PC-3 (cell line): ENCODE results near the gene UBE2QL1. TPM values are rescaled to one million over a fixed set of nuclear protein-coding genes. Genes with fewer than 3 reads are reported as not detected.
A peak's percentile ranks its signal among the peaks of the same experiment; 100 is the strongest.
"Not testable (repeated sequence)": the region's sequence is repeated elsewhere in the genome, so short reads cannot be mapped to it uniquely, and the experiment has no call there.

Experiments
- ATAC-seq: fragments of 200-7000 bp; cut with Tn5 transposase; 2 replicates; pipeline ENCODE4 v1.9.1; 2020; ENCODE audit warnings: mild to moderate bottlenecking, moderate library complexity
- BruUV-seq: library from RNA; stranded (reverse); fragments of 400-500 nt; replicated peaks from 2 replicates; lab custom pipeline; 2021; lab: Mats Ljungman, UMichigan
- CTCF ChIA-PET: fragments of 300-600 bp; sonication (Branson Sonifier 250); formaldehyde crosslinking; loops from one replicate; lab custom pipeline; 2022; ENCODE audit warnings: antibody characterized with exemption; lab: Charles Lee
- POLR2A ChIA-PET: fragments of 300-600 bp; sonication (Branson Sonifier 250); formaldehyde crosslinking; loops from one replicate; lab custom pipeline; 2022; ENCODE audit warnings: antibody characterized with exemption; ENCODE audit not compliant: unreplicated experiment; lab: Charles Lee
- DNase-seq: peaks from one replicate; pipeline ENCODE4 v3.0.0-alpha.2; 2015
- H2AFZ ChIP-seq: fragments of 300-600 bp; sonication (generic); 2 replicates; pipeline ENCODE4 v1.6.0; 2016; ENCODE audit warnings: antibody characterized with exemption, low read length
- H3F3A ChIP-seq: fragments of 300-600 bp; sonication (generic); one replicate; pipeline ENCODE4 v1.6.0; 2017; ENCODE audit warnings: antibody characterized with exemption, low read length, control low read depth, mild to moderate bottlenecking; ENCODE audit not compliant: unreplicated experiment
- H3K27ac ChIP-seq: fragments of 300-600 bp; sonication (generic); 2 replicates; pipeline ENCODE4 v1.5.1; 2016; ENCODE audit warnings: mild to moderate bottlenecking, low read length
- H3K27me3 ChIP-seq: fragments of 300-600 bp; sonication (generic); 2 replicates; pipeline ENCODE4 v1.6.1; 2016; ENCODE audit warnings: low read length, mixed read lengths
- H3K36me3 ChIP-seq: fragments of 300-600 bp; sonication (generic); 2 replicates; pipeline ENCODE4 v1.6.1; 2016; ENCODE audit warnings: low read depth, mixed run types, low read length, mixed read lengths
- H3K4me1 ChIP-seq: fragments of 300-600 bp; sonication (generic); 2 replicates; pipeline ENCODE4 v1.5.1; 2016; ENCODE audit warnings: low read length; ENCODE audit not compliant: insufficient read depth
- H3K4me2 ChIP-seq: fragments of 300-600 bp; sonication (generic); 2 replicates; pipeline ENCODE4 v1.6.0; 2016; ENCODE audit warnings: low read length
- H3K4me3 ChIP-seq: fragments of 300-600 bp; sonication (generic); 2 replicates; pipeline ENCODE4 v1.5.1; 2016; ENCODE audit warnings: mild to moderate bottlenecking, low read length, mixed read lengths
- H3K79me2 ChIP-seq: fragments of 300-600 bp; sonication (generic); 2 replicates; pipeline ENCODE4 v1.6.1; 2017; ENCODE audit warnings: low read length, mixed read lengths
- H3K9ac ChIP-seq: fragments of 300-600 bp; sonication (generic); 2 replicates; pipeline ENCODE4 v1.6.0; 2016; ENCODE audit warnings: mild to moderate bottlenecking, low read length
- H3K9me2 ChIP-seq: fragments of 300-600 bp; sonication (generic); replicated peaks from 2 replicates; pipeline ENCODE4 v1.6.1; 2016; ENCODE audit warnings: mixed run types, low read length, mixed read lengths
- H3K9me3 ChIP-seq: fragments of 300-600 bp; sonication (generic); 2 replicates; pipeline ENCODE4 v1.6.1; 2016; ENCODE audit warnings: low read length, mixed read lengths
- H4K20me1 ChIP-seq: fragments of 300-600 bp; sonication (generic); 2 replicates; pipeline ENCODE4 v1.6.1; 2016; ENCODE audit warnings: low read length, mixed read lengths
- EZH2 ChIP-seq: fragments of 300-600 bp; sonication (generic); IDR thresholded peaks from one replicate; pipeline ENCODE4 v1.6.1; 2017; ENCODE audit warnings: antibody characterized with exemption, mild to moderate bottlenecking, low read length; ENCODE audit not compliant: unreplicated experiment
- EZH2phosphoT487 ChIP-seq: fragments of 300-600 bp; sonication (generic); IDR thresholded peaks from 2 replicates; pipeline ENCODE4 v1.6.1; 2018; ENCODE audit warnings: mild to moderate bottlenecking, antibody characterized with exemption, low read length, borderline replicate concordance
- intact Hi-C: fragments of 100-400 bp; cut with micrococcal nuclease; formaldehyde crosslinking; loops from 2 replicates; pipeline ENCODE4 v1.9.0; 2023
- total RNA-seq: library from RNA; depleted of rRNA; stranded (reverse); fragments of >200 nt; gene quantifications from 2 replicates; pipeline ENCODE4 v1.2.3, GENCODE V29; 2014
- TF ChIP-seq, protein P1 (sequence below): fragments of 300-600 bp; sonication (generic); conservative IDR thresholded peaks from 2 replicates; pipeline ENCODE4 v1.5.1; 2017; ENCODE audit warnings: antibody characterized with exemption, low read depth, mild to moderate bottlenecking, low read length

UBE2QL1 gene
- total RNA-seq, 1 experiment from 2014 or later, result 8.8 TPM

DNA sequence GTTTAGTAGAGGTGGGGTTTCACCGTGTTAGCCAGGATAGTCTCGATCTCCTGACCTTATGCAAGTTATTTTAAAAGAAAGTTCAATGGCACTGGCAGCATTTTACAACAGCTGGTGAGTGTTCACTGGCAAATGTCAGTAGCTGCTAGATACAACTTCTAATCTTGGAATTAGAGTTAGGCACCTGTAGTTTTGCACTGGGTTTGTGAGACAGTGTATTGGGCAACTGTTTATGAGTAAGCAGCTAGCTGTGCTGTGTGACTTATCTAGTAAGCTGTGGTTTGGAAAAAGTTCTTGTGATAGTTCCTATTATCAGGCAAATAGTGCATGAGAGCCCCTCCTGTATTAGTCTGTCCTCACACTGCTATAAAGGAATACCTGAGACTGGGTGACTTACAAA is 61.5 kb downstream of the UBE2QL1 start:
- Histone ChIP-seq H3K36me3 (no peaks in the 10 kb centered on the region), H3K4me2 (no peak overlapping the region), H3K4me1 (peaks cover 7% of the 10 kb centered on the region), H4K20me1 (no peaks in the 10 kb centered on the region), H3K9me3 (no peaks in the 10 kb centered on the region), H3K4me3 (no peak overlapping the region), H3K9me2 (no peaks in the 10 kb centered on the region), H3K27me3 (no peaks in the 10 kb centered on the region), H3K9ac (no peak overlapping the region), H3K79me2 (no peaks in the 10 kb centered on the region), H3K27ac (no peak overlapping the region), H2AFZ (no peak overlapping the region), H3F3A (no peaks in the 10 kb centered on the region)
- ATAC-seq (no peak), DNase-seq (peak; percentile 80)
- TF ChIP-seq, protein P1, sequence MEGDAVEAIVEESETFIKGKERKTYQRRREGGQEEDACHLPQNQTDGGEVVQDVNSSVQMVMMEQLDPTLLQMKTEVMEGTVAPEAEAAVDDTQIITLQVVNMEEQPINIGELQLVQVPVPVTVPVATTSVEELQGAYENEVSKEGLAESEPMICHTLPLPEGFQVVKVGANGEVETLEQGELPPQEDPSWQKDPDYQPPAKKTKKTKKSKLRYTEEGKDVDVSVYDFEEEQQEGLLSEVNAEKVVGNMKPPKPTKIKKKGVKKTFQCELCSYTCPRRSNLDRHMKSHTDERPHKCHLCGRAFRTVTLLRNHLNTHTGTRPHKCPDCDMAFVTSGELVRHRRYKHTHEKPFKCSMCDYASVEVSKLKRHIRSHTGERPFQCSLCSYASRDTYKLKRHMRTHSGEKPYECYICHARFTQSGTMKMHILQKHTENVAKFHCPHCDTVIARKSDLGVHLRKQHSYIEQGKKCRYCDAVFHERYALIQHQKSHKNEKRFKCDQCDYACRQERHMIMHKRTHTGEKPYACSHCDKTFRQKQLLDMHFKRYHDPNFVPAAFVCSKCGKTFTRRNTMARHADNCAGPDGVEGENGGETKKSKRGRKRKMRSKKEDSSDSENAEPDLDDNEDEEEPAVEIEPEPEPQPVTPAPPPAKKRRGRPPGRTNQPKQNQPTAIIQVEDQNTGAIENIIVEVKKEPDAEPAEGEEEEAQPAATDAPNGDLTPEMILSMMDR, result no peak
- TF ChIP-seq EZH2phosphoT487 (no peak), EZH2 (no peak)
- POLR2A ChIA-PET, result no interaction called here
- CTCF ChIA-PET, result no interaction called here
- intact Hi-C loops, result no loop called here
- BruUV-seq, result no TSS peak

DNA sequence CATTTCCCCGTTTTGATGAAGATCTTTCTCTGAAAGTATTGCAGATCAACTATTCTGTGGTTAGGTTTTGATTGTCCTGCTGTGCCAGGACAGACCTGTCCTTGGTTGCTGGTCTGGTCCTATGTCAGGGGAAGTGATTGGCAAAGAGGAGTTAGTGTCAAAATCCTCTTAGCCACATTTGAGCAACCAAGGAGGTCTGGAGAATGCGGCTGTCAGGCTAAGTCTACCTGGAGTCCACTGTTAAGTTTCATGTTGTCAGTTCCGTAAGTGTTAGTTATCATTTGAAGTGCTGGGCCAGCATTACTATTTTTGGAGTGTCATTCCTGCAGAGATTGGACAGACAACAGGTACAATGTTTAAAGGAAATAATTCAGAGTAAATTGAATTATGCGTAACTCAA is 62.3 kb downstream of the UBE2QL1 start:
- no peak overlapping the region for H3K27ac ChIP-seq
- H3K9ac ChIP-seq, result no peak overlapping the region
- no peak overlapping the region for H2AFZ ChIP-seq
- intact Hi-C loops, result no loop called here
- no peak for DNase-seq
- TF ChIP-seq, protein P1, result no peak
- TF ChIP-seq EZH2 (no peak), EZH2phosphoT487 (no peak)
- no peaks in the 10 kb centered on the region for H3K9me2 ChIP-seq
- no peaks in the 10 kb centered on the region for H3K27me3 ChIP-seq
- no peak for ATAC-seq
- H4K20me1 ChIP-seq, result no peaks in the 10 kb centered on the region
- BruUV-seq, result no TSS peak
- no peaks in the 10 kb centered on the region for H3K79me2 ChIP-seq
- no peak overlapping the region for H3K4me3 ChIP-seq
- no peaks in the 10 kb centered on the region for H3K36me3 ChIP-seq
- no peaks in the 10 kb centered on the region for H3K4me1 ChIP-seq
- no peaks in the 10 kb centered on the region for H3K9me3 ChIP-seq
- POLR2A ChIA-PET, result no interaction called here
- no peaks in the 10 kb centered on the region for H3F3A ChIP-seq
- H3K4me2 ChIP-seq, result no peak overlapping the region
- CTCF ChIA-PET, result no interaction called here

DNA sequence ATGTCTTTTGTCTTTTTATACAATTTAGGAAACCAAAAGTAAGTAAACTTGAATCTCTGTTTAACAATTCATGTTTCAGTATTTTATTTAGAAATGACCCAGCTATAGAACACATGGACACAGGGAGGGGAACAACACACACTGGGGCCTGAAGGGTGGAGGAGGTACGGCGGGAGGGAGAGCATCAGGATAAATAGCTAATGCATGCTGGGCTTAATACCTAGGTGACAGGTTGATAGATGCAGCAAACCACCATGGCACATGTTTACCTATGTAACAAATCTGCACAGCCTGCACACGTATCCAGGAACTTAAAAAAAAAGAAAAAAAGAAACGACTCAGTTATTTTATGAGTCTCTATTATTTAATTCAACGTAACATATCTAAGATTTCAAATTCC is 67.2 kb downstream of the UBE2QL1 start:
- ATAC-seq, CTCF ChIA-PET, H4K20me1 ChIP-seq, H3K4me2 ChIP-seq, H3K4me3 ChIP-seq, H3K4me1 ChIP-seq, H2AFZ ChIP-seq, intact Hi-C loops, BruUV-seq, H3K27me3 ChIP-seq, DNase-seq, H3K36me3 ChIP-seq, H3K27ac ChIP-seq, H3K9me3 ChIP-seq, H3F3A ChIP-seq, H3K79me2 ChIP-seq, H3K9me2 ChIP-seq, POLR2A ChIA-PET, H3K9ac ChIP-seq: not testable (repeated sequence)
